IMR-90 (cell line): ENCODE measurements around the gene NUP50. TPM values are rescaled to one million over a fixed set of nuclear protein-coding genes. Genes with fewer than 3 reads are reported as not detected.
A peak's percentile ranks its signal among the peaks of the same experiment; 100 is the strongest.

Experiments
- ATAC-seq: fragments of 200-7000 bp; cut with Tn5 transposase; 2 replicates; pipeline ENCODE4 v1.9.1; 2020; ENCODE audit warnings: low read depth, mild to moderate bottlenecking, moderate library complexity
- BruUV-seq: library from RNA; stranded (reverse); fragments of 400-500 nt; replicated peaks from 2 replicates; lab custom pipeline; 2021; lab: Mats Ljungman, UMichigan
- CTCF ChIA-PET: fragments of 300-600 bp; formaldehyde crosslinking; extraction: SDS; loops from one replicate; lab custom pipeline; 2021; ENCODE audit warnings: antibody characterized with exemption; lab: Yijun Ruan, JAX
- POLR2A ChIA-PET: fragments of 300-600 bp; sonication (Branson Sonifier 250); formaldehyde crosslinking; loops from one replicate; lab custom pipeline; 2022; ENCODE audit warnings: antibody characterized with exemption; ENCODE audit not compliant: unreplicated experiment; lab: Charles Lee
- DNase-seq: peaks from one replicate; pipeline ENCODE4 v3.0.0; 2013
- H2AFZ ChIP-seq: replicated peaks from 2 replicates; pipeline ENCODE3; 2013; ENCODE audit warnings: low read length, mild to moderate bottlenecking; ENCODE audit not compliant: poor library complexity
- H2AK5ac ChIP-seq: 2 replicates; pipeline ENCODE4 v1.6.1; 2013; ENCODE audit warnings: low read depth, low read length, inconsistent platforms
- H2AK9ac ChIP-seq: replicated peaks from 2 replicates; pipeline ENCODE3; 2013; ENCODE audit warnings: mild to moderate bottlenecking, low read depth, low read length, moderate library complexity; ENCODE audit not compliant: poor library complexity
- H2BK120ac ChIP-seq: 2 replicates; pipeline ENCODE4 v1.6.1; 2013; ENCODE audit warnings: low read depth, low read length, inconsistent platforms
- H2BK15ac ChIP-seq: 3 replicates; pipeline ENCODE4 v1.6.1; 2013; ENCODE audit warnings: low read depth, low read length, inconsistent platforms
- H2BK20ac ChIP-seq: 2 replicates; pipeline ENCODE4 v1.6.1; 2013; ENCODE audit warnings: low read depth, mild to moderate bottlenecking, inconsistent platforms, low read length, moderate library complexity
- H2BK5ac ChIP-seq: 2 replicates; pipeline ENCODE4 v1.6.1; 2013; ENCODE audit warnings: mild to moderate bottlenecking, low read depth, low read length, inconsistent platforms; ENCODE audit not compliant: poor library complexity, severe bottlenecking
- H3K14ac ChIP-seq: replicated peaks from 2 replicates; pipeline ENCODE4 v1.6.1; 2013; ENCODE audit warnings: low read depth, low read length, inconsistent platforms
- H3K18ac ChIP-seq: 2 replicates; pipeline ENCODE4 v1.6.1; 2013; ENCODE audit warnings: low read depth, low read length, control low read depth
- H3K23ac ChIP-seq: 2 replicates; pipeline ENCODE4 v1.6.1; 2013; ENCODE audit warnings: low read depth, low read length, inconsistent platforms
- H3K27ac ChIP-seq: 2 replicates; pipeline ENCODE4 v1.5.1; 2013; ENCODE audit warnings: mild to moderate bottlenecking, control low read depth, low read length; ENCODE audit not compliant: insufficient read depth
- H3K27me3 ChIP-seq: 2 replicates; pipeline ENCODE4 v1.6.1; 2013; ENCODE audit warnings: low read length; ENCODE audit not compliant: control insufficient read depth, insufficient read depth
- H3K36me3 ChIP-seq: 2 replicates; pipeline ENCODE4 v1.6.1; 2013; ENCODE audit warnings: low read length, mixed read lengths; ENCODE audit not compliant: control insufficient read depth, insufficient read depth
- H3K4ac ChIP-seq: 2 replicates; pipeline ENCODE4 v1.6.1; 2013; ENCODE audit warnings: low read depth, low read length, inconsistent platforms
- H3K4me1 ChIP-seq: 2 replicates; pipeline ENCODE4 v1.6.1; 2013; ENCODE audit warnings: low read length, mixed read lengths; ENCODE audit not compliant: control insufficient read depth, insufficient read depth
- H3K4me2 ChIP-seq: 2 replicates; pipeline ENCODE4 v1.6.1; 2013; ENCODE audit warnings: low read depth, mild to moderate bottlenecking, control low read depth, low read length, moderate library complexity
- H3K4me3 ChIP-seq: 2 replicates; pipeline ENCODE4 v1.5.1; 2013; ENCODE audit warnings: low read depth, mild to moderate bottlenecking, control low read depth, low read length, moderate library complexity; ENCODE audit not compliant: insufficient read depth
- H3K56ac ChIP-seq: 2 replicates; pipeline ENCODE4 v1.6.1; 2013; ENCODE audit warnings: low read length, inconsistent platforms; ENCODE audit not compliant: insufficient read depth; ENCODE audit errors: extremely low read depth
- H3K79me1 ChIP-seq, 2 experiments: 2 replicates each; pipeline ENCODE4 v1.6.1; 2013; ENCODE audit warnings: low read length in 2 of 2, inconsistent platforms in 1 of 2, low read depth in 1 of 2
- H3K9ac ChIP-seq: 2 replicates; pipeline ENCODE4 v1.6.1; 2013; ENCODE audit warnings: low read depth, low read length, control low read depth
- H3K9me1 ChIP-seq: 2 replicates; pipeline ENCODE4 v1.6.1; 2013; ENCODE audit warnings: low read length, inconsistent platforms; ENCODE audit not compliant: insufficient read depth
- H3K9me3 ChIP-seq: 2 replicates; pipeline ENCODE4 v1.6.1; 2013; ENCODE audit warnings: low read length; ENCODE audit not compliant: control insufficient read depth, insufficient read depth
- H4K20me1 ChIP-seq: 2 replicates; pipeline ENCODE4 v1.6.1; 2013; ENCODE audit warnings: low read length, inconsistent platforms; ENCODE audit not compliant: insufficient read depth
- H4K5ac ChIP-seq: 2 replicates; pipeline ENCODE4 v1.6.1; 2013; ENCODE audit warnings: mild to moderate bottlenecking, low read depth, low read length, control low read depth
- H4K8ac ChIP-seq, 2 experiments: 2 replicates each; pipeline ENCODE4 v1.6.1; 2013; ENCODE audit warnings: low read depth in 2 of 2, low read length in 2 of 2, control low read depth in 1 of 2, inconsistent platforms in 1 of 2
- H4K91ac ChIP-seq: 2 replicates; pipeline ENCODE4 v1.6.1; 2013; ENCODE audit warnings: low read depth, low read length, inconsistent platforms; ENCODE audit not compliant: insufficient read depth
- BHLHE40 ChIP-seq: fragments of 150-350 bp; IDR thresholded peaks from 2 replicates; pipeline ENCODE4 v1.6.1; 2016; ENCODE audit warnings: mild to moderate bottlenecking, low read depth, low read length
- CEBPB ChIP-seq: IDR thresholded peaks from 2 replicates; pipeline ENCODE4 v1.6.1; 2012; ENCODE audit warnings: low read depth, low read length, improper control_type of control experiment
- CHD1 ChIP-seq: IDR thresholded peaks from 2 replicates; pipeline ENCODE4 v1.6.1; 2012; ENCODE audit warnings: low read depth, low read length, improper control_type of control experiment
- FOS ChIP-seq: fragments of 150-350 bp; IDR thresholded peaks from 2 replicates; pipeline ENCODE4 v1.6.1; 2016; ENCODE audit warnings: low read depth, low read length
- MAZ ChIP-seq: IDR thresholded peaks from 2 replicates; pipeline ENCODE4 v1.6.1; 2012; ENCODE audit warnings: low read depth, mild to moderate bottlenecking, low read length, improper control_type of control experiment, moderate library complexity, borderline replicate concordance
- MXI1 ChIP-seq: IDR thresholded peaks from 2 replicates; pipeline ENCODE4 v1.6.1; 2012; ENCODE audit warnings: low read depth, mild to moderate bottlenecking, low read length, moderate library complexity, borderline replicate concordance
- NFE2L2 ChIP-seq: fragments of 150-350 bp; IDR thresholded peaks from 2 replicates; pipeline ENCODE4 v1.6.1; 2016; ENCODE audit warnings: low read depth, mild to moderate bottlenecking, low read length
- RAD21 ChIP-seq: IDR thresholded peaks from 2 replicates; pipeline ENCODE4 v1.6.1; 2012; ENCODE audit warnings: low read length, improper control_type of control experiment
- RFX5 ChIP-seq: IDR thresholded peaks from 2 replicates; pipeline ENCODE4 v1.8.0; 2012; ENCODE audit warnings: low read depth, mild to moderate bottlenecking, low read length, moderate library complexity
- SMC3 ChIP-seq: fragments of 150-350 bp; IDR thresholded peaks from 2 replicates; pipeline ENCODE4 v1.6.1; 2016; ENCODE audit warnings: low read depth, mild to moderate bottlenecking, antibody characterized with exemption, low read length, moderate library complexity
- WGBS, 2 experiments: methylation state at CpG; one replicate each; pipeline versions ENCODE4 v1.1.5 to v1.1.7; 2013; ENCODE audit warnings: missing lambda C conversion rate in 2 of 2; ENCODE audit not compliant: insufficient read length in 1 of 2; ENCODE audit errors: extremely low coverage in 2 of 2; 5-methylcytosine and 5-hydroxymethylcytosine counted together
- dilution Hi-C: fragments of 300-500 bp; cut with HindIII; formaldehyde crosslinking; loops from one replicate; pipeline ENCODE4 v1.14.3; 2018; ENCODE audit warnings: low sequenced_read_pairs; ENCODE audit not compliant: unreplicated experiment
- in situ Hi-C: fragments of 300-500 bp; cut with MboI; formaldehyde crosslinking; loops from 3 replicates; pipeline ENCODE4 v1.14.3; 2019; ENCODE audit warnings: low sequenced_read_pairs, inconsistent platforms, mixed read lengths
- intact Hi-C: fragments of 100-400 bp; cut with micrococcal nuclease; formaldehyde crosslinking; loops from 2 replicates; pipeline ENCODE4 v1.10.0; 2022
- polyA plus RNA-seq, 3 experiments: library from polyadenylated mRNA; depleted of rRNA; stranded (reverse); fragments of >200 nt; gene quantifications; 2 replicates each; pipeline ENCODE4 v1.2.3, GENCODE V29; 2012; ENCODE audit warnings: low replicate concordance in 1 of 3
- total RNA-seq: library from RNA; depleted of rRNA; stranded (reverse); fragments of >200 nt; gene quantifications from 2 replicates; pipeline ENCODE4 v1.2.3, GENCODE V29; 2012
- TF ChIP-seq, protein P1 (sequence below): fragments of 150-350 bp; IDR thresholded peaks from 2 replicates; pipeline ENCODE4 v1.6.1; 2016; ENCODE audit warnings: low read depth, mild to moderate bottlenecking, low read length, moderate library complexity, borderline replicate concordance

The NUP50 gene
- total and polyA plus RNA-seq, 2 of the 4 experiments (the other 2 are of a cell fraction), result 12.8 to 65.4 TPM

DNA sequence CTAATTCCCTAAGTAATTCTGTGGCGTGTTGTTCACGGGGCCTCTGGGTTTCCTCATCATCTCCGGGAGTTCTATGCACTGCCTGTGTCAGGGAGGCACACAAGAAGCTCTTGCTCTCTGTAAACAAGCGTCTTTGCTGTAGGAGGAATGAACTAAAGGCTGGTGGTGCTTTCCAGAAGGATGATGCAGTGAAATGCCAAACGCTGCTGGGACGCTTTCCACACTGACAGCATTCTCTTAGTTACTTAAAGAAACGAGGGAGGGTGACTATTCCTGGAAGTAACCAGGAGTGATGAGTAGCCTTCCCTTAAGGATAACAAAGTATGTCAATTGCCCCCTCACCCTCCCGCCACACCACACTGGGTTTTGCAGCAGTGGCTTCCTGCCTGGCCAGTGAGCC lies 38.5 kb upstream of the NUP50 start (continued):
- TF ChIP-seq, protein P1, sequence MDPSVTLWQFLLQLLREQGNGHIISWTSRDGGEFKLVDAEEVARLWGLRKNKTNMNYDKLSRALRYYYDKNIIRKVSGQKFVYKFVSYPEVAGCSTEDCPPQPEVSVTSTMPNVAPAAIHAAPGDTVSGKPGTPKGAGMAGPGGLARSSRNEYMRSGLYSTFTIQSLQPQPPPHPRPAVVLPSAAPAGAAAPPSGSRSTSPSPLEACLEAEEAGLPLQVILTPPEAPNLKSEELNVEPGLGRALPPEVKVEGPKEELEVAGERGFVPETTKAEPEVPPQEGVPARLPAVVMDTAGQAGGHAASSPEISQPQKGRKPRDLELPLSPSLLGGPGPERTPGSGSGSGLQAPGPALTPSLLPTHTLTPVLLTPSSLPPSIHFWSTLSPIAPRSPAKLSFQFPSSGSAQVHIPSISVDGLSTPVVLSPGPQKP, result no peak
- TF ChIP-seq RAD21 (no peak), CEBPB (peak; percentile 55)

GRCh38 chr22:45127866-45128265 lies 35.9 kb upstream of the NUP50 start:
- Histone ChIP-seq H3K4me1 (peaks cover 11% of the 10 kb centered on the region), H3K56ac (peak overlapping the region; percentile 53; the same call in 1 of the 2 replicates), H2BK120ac (peak overlapping the region; percentile 77), H2BK20ac (peak overlapping the region; percentile 47; the same call in 1 of the 2 replicates), H3K9me1 (peaks cover 10% of the 10 kb centered on the region), H3K79me1 (no peaks in the 10 kb centered on the region), H3K18ac (no peak overlapping the region), H3K9me3 (no peaks in the 10 kb centered on the region), H4K8ac (peak overlapping the region in 1 of 2 experiments; percentile 28; a peak in 1 of 4 replicates), H2BK5ac (peak overlapping the region; percentile 20), H3K36me3 (peaks cover 3% of the 10 kb centered on the region; the same call in 1 of the 2 replicates), H3K4me3 (no peak overlapping the region), H3K27ac (no peak overlapping the region), H2AFZ (peak overlapping the region; percentile 1), H3K9ac (no peak overlapping the region), H3K23ac (peak overlapping the region; percentile 59; the same call in 1 of the 2 replicates), H3K27me3 (no peaks in the 10 kb centered on the region), H3K4me2 (no peak overlapping the region), H4K91ac (no peak overlapping the region), H2BK15ac (peak overlapping the region; percentile 57; the same call in 1 of the 3 replicates), H2AK9ac (peak overlapping the region; percentile 48), H3K4ac (peak overlapping the region; percentile 64), H3K14ac (peak overlapping the region; percentile 75), H4K5ac (no peak overlapping the region), H2AK5ac (peak overlapping the region; percentile 80), H4K20me1 (no peaks in the 10 kb centered on the region; the same call in 1 of the 2 replicates)
- in situ Hi-C loops (no loop called here), intact Hi-C loops (no loop called here), dilution Hi-C loops (no loop called here)
- ChIA-PET CTCF (no interaction called here), POLR2A (no interaction called here)
- DNase-seq (peak; percentile 75), ATAC-seq (peak; percentile 52)
- WGBS, 2 experiments, result 100% methylated on average over 1 of the region's 3 CpGs; no CpG with 5 or more reads in 1 of the 2 experiments
- no TSS peak for BruUV-seq
- no peak for TF ChIP-seq FOS
- peak; percentile 78 for TF ChIP-seq CEBPB
- no peak for TF ChIP-seq BHLHE40
- peak; percentile 15; the same call in 1 of the 2 replicates for TF ChIP-seq RAD21
- no peak for TF ChIP-seq MAZ
- TF ChIP-seq SMC3, result no peak
- TF ChIP-seq MXI1, result no peak
- TF ChIP-seq, protein P1, result no peak
- TF ChIP-seq NFE2L2, result no peak
- no peak for TF ChIP-seq RFX5
- TF ChIP-seq CHD1, result no peak
